Measurements from ENCODE around the gene IER5L.

DNA sequence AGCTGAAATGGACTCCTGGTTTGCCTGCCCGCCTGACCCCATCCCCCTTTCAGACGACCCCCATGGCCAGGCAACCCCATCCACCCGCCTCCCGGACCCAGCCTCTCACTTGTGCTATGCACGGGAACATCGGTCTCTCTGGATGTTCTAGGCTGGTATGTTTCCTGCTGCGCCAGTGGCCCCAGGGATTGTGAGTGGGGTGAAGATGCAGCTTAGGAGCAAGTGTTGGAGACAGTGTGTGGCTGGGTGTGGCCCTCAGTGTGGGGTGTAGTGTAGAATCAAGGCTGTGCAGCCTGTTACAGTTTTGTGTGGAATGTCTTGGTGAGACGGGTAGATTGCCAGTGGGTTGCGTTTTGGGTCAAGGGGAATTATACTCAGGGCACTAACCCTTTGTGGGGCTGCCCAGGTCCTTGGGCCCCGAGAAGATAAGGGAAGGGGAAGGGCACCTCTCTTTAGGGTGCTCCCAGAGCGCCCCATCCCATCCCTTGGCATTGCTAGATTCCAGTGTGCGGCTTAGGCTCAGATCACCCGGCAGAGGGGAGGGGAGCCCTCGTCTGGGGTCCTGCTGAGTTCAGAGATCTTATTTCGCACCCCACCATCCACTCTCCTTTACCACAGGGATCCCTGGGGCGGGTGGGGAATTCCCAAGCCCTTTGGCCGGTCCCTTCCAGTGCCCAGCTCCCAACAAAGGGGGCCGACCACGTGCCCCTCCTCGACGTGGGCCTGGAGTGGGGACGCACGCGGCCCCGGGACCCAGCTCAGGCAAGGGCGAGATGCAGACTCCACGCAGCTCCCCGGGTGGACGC, 4.6 kb downstream of the IER5L start:
- TF ChIP-seq POLR2AphosphoS5 (IDR thresholded peaks at IDR 0.05; ENCODE audit: low read depth, low read length), result no peak
- TF ChIP-seq POLR2A (IDR thresholded peaks at IDR 0.05; ENCODE audit: low read depth, low read length), result no peak
